Measurements from ENCODE around the gene PDE8A.

DNA sequence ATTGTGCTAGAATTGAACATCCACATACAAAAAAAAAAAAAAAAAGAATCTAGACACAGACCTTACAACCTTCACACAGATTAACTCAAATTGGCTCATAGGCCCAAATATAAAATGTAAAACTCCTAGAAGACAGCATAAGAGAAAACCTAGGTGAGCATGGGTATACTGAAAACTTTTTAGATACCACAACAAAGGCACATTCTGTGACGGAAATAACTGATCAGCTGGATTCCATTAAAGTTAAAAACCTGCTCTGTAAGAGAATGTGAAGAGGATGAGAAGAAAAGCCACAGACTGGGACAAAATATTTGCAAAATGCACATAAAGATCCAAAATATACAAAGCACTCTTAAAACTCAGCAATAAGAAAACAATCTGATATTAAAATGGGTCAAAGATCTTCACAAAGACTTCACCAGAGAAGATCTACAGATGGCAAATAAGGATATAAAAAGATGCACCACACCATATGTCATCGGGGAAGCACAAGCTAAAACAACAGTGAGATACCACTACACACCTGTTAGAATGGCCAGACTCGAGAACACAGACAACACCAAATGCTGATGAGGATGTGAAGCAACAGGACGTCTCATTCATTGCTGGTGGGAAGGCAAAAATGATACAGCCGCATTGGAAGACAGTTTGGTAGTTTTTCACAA lies 167.9 kb downstream of the PDE8A start:
- TF ChIP-seq, protein P1, sequence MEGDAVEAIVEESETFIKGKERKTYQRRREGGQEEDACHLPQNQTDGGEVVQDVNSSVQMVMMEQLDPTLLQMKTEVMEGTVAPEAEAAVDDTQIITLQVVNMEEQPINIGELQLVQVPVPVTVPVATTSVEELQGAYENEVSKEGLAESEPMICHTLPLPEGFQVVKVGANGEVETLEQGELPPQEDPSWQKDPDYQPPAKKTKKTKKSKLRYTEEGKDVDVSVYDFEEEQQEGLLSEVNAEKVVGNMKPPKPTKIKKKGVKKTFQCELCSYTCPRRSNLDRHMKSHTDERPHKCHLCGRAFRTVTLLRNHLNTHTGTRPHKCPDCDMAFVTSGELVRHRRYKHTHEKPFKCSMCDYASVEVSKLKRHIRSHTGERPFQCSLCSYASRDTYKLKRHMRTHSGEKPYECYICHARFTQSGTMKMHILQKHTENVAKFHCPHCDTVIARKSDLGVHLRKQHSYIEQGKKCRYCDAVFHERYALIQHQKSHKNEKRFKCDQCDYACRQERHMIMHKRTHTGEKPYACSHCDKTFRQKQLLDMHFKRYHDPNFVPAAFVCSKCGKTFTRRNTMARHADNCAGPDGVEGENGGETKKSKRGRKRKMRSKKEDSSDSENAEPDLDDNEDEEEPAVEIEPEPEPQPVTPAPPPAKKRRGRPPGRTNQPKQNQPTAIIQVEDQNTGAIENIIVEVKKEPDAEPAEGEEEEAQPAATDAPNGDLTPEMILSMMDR (IDR thresholded peaks at IDR 0.05; ENCODE audit: low read depth, low read length, missing input control) = no peak
- TF ChIP-seq, protein P2, sequence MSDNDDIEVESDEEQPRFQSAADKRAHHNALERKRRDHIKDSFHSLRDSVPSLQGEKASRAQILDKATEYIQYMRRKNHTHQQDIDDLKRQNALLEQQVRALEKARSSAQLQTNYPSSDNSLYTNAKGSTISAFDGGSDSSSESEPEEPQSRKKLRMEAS (IDR thresholded peaks at IDR 0.05) = no peak
- TF ChIP-seq YY1 (IDR thresholded peaks at IDR 0.05) (no peak), JUND (IDR thresholded peaks at IDR 0.05) (no peak), FOXA1 (IDR thresholded peaks at IDR 0.05) (no peak), EGR1 (IDR thresholded peaks at IDR 0.05; ENCODE audit: low read depth in 2 of 2) (no peak)
